ENCODE results near the gene AMFR.
"Not testable (repeated sequence)": the region's sequence is repeated elsewhere in the genome, so short reads cannot be mapped to it uniquely, and the experiment has no call there.

Gene AMFR

GRCh38 chr16:56424404-56424764 lies 961 bp downstream of the AMFR start:
- no peak for DNase-seq (ENCODE audit: low read depth in 2 of 2)

DNA sequence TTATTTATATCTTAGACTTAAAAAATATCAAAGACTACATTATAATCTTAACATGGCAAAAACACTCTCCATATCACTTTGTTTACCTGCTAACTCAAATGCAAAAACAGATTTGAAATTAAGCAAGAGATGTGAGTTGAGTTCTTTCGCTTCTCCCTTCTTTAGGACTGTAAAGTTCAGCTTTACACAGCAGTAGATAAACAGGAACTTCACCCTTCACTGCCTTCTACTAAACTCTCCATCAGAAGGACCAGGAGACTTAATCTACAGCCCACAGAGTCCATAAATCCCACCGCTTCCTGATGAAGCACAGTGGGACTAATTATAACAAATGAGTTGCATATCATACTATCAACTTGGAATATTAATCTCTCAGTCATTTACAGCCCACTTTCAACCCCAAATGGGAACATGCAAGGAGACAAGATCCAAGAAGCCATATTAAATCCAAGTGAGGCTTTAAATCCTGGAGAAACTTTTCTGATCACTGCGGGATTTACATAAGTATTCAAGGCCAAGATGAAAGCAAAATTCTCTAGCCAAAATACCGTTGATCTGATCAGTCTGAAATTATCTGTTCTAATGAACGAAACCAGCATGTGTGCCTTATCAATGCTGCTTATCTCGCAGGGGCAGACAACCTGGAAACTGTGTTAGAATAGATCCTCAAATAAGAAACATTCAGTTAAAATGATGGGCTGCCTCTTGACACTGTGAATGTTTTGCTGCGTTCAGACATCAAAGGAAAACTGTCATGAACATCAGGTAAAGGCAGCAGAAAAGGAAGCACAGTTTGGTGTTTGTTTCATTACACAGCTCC lies 1.6 kb downstream of the AMFR start:
- no peak for DNase-seq (ENCODE audit: low read depth in 2 of 2)

DNA sequence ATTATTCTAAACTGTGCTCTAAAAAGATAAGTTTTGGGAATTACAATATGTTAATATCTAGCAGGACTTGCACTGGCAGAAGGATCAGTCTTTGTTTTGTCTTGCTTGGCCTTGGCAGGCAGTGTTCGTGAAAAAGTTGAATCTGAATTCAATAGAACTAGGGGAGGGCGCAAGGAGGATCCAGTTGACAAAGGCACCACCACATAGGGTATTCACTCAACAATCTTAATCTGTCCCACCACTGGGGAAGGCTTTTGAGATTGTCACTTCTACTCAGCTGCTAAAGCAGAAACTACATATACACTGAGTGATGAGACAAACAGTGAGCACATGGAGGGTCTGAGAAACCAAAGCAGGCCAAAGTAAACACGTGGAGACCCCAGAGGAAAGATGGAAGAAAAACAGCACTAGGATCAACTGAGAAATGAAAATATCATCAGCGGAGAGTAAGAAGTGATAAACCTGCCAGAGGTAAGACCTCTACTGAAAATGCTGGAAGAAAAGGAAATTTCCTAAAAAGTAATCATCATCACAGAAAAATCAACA lies 2.4 kb downstream of the AMFR start:
- DNase-seq (ENCODE audit: low read depth in 2 of 2), result no peak

- no peak for DNase-seq (ENCODE audit: low read depth in 2 of 2)
Measured at GRCh38 chr16:56421976-56422669, 3.2 kb downstream of the AMFR start.

- DNase-seq (ENCODE audit: low read depth in 2 of 2), result no peak
Measured at GRCh38 chr16:56421313-56421712, 4.0 kb downstream of the AMFR start.

- no peak for DNase-seq (ENCODE audit: low read depth in 2 of 2)
Measured at GRCh38 chr16:56420613-56421012, 4.7 kb downstream of the AMFR start.

GRCh38 chr16:56419740-56420548 lies 5.4 kb downstream of the AMFR start:
- DNase-seq (ENCODE audit: low read depth in 2 of 2), result no peak

- no peak for DNase-seq (ENCODE audit: low read depth in 2 of 2)
Measured at GRCh38 chr16:56417138-56417537, 8.2 kb downstream of the AMFR start.

DNA sequence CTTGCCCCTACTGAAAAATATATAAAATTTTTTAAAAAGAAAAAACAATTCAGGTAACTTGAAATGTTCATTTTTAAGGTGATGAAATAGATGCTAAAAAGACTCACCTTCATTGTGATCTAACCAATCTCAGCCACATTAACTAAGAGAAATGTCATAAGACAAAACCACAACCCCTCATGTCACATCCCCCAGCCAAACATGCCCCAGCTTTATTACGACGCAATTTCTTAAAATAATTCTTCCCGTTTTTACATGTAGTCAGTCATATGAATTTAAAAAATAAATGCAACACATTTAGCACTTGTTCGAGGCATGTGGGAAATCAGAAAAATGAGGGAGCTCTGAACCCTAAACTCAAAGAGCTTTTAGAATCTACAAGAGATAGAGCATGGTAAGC lies 9.5 kb downstream of the AMFR start:
- DNase-seq (ENCODE audit: low read depth in 2 of 2), result no peak

- no peak for DNase-seq (ENCODE audit: low read depth in 2 of 2)
Measured at GRCh38 chr16:56414366-56414765, 11.0 kb downstream of the AMFR start.

DNA sequence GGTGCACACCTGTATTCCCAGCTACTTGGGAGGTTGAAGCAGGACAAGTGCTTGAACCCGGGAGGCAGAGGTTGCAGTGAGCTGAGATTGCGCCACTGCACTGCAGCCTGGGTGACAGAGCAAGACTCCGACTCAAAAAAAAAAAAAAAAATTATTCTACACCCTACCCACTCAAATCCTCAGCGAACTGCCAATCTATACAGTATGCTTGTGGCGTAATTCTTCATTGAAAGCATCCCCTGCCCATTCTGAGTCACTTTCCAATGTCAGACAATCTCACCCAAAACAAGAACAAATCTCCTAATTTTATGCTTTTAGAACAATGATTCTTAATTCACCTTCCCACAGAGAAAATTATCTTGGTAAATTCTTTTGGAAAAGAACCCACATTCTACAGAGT lies 12.0 kb downstream of the AMFR start:
- no peak for DNase-seq (ENCODE audit: low read depth in 2 of 2)

DNA sequence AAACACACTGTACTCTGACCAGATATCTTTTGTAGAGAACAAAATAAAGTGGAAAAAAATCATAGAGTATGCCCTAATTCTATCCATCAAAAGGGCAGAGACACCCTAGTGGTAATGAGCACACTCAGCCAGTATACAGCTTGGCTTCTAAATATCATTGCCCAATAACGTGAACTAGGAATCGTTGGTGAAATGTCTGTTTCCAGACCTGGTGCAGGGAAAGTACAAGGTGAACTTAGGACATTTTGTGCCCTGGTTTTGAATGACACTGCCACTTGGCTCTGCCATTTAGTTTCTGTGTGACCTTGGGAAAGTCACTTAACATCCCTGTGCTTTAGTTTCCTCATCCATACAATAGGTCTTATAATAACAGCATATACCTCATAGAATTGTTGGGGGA lies 13.7 kb downstream of the AMFR start:
- DNase-seq (ENCODE audit: low read depth in 2 of 2), result no peak

DNA sequence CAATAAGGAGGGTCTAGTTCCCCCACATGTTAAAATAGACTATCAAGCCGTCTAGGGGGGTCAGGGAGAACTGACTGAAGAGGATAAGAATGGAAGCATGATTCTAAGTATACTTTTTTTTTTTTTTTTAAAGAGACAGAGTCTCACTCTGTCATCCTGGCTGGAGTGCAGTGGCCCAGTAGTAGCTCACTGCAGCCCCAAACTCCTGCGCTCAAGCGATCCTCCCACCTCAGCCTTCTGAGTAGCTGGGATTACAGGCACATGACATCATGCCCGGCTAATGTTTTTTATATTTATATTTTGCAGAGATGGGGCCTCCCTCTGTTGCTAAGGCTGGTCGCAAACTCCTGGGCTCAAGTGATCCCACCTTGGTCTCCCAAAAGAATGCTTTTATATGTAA lies 14.2 kb downstream of the AMFR start:
- no peak for DNase-seq (ENCODE audit: low read depth in 2 of 2)

GRCh38 chr16:56409195-56409594 lies 16.1 kb downstream of the AMFR start:
- DNase-seq (ENCODE audit: low read depth in 2 of 2), result no peak

- DNase-seq (ENCODE audit: low read depth in 2 of 2), result no peak
Measured at GRCh38 chr16:56408379-56409098, 16.8 kb downstream of the AMFR start.

DNA sequence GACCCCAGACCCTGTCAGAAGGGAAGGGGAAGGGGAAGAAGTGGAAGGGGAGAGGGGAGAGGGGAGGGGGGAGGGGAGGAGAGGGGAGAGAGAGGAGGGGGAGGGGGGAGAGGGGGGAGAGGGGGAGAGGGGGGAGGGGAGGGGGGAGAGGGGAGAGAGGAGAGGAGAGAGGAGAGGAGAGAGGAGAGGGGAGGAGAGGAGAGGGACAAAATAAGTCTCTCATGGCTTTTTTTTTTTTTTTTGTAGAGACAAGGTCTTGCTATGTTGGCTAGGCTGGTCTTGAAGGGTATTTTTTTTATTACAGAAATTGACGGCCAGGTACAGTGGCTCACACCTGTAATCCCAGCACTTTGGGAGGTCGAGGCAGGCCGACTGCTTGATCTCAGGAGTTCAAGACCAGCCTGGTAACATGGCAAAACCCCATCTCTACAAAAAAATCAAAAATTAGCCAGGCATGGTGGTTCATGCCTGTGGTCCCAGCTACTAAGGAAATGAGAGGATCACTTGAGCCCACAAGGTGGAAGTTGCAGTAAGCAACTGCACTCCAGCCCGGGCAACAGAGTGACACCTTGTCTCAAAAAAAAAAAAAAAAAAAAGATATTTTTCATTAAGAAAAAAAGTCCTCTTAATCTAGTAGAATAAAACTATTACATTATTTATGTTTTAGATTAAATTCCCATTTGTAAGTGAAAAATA lies 19.2 kb downstream of the AMFR start:
- no peak for DNase-seq (ENCODE audit: low read depth in 2 of 2)

DNA sequence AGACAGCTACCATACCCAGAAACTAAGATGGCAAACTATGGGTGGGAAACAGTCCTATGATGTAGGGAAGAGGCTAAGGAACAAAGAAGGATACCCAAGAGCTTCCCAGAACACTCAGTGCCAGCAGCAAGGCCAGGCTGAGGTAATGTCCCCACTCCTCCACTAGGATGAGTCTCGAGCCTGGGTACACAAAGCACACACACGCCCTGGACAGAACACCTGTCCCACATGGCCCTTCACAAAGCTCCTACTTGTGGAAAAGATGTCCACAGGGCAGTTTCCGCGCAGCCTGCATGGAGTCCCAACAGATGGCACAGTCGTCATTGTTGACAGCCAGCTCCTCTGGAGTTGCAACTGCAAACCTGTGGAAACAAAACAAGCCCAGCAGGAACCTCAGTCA lies 23.9 kb downstream of the AMFR start:
- DNase-seq (ENCODE audit: low read depth in 2 of 2), result no peak

DNA sequence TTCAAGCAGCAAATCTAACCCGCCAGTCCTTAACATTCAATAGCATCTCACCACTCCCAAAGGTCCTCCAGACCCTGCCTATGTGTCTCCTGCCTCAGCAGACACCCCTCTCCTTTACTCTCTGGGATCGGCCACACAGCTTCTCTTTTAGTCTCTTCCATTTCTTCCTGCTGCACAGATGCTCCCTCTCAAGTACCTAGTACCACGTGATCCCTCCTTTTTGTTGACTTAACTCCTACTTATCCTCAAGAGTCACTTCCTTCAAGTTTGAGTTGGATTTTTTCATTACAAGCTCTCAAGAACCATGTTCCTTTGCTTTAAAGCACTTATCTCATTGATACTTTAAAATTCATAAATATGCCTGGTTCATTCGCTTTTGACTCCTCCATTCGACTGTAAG lies 24.9 kb downstream of the AMFR start:
- DNase-seq (ENCODE audit: low read depth in 2 of 2), result no peak

DNA sequence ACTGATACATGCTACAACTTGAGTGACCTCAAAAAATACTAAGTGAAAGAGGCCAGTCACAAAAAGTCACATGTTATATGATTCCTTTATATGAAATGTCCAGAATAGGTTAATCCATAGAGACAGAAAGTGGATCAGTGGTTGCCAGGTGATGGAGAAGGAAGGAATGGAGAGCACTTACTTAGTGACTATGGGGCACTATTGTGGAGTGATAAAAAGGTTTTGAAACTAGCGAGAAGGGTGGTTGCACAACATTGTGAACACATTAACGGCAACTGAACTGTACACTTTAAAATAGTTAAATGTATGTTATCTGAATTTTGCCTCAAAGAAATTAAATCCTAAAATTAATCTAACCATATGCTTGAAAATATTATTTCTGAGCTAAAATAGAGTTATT lies 25.9 kb downstream of the AMFR start:
- no peak for DNase-seq (ENCODE audit: low read depth in 2 of 2)

DNA sequence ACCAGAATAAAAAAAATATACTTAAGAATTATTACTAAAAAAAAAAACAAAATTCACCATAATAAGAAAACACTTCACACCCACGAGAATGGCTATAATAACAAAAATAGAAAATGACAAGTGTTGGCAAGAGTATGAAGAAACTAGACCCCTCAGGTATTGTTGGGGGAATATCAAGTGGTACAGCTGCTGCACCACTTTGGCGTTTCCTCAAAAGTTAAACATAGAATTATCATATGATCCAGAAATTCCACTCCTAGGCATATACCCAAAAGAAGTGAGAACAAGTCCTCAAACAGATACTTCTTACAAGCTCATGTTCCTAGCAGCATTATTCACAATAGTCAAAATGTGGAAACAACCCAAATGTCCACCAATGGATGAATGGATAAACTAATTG lies 26.3 kb downstream of the AMFR start:
- DNase-seq (ENCODE audit: low read depth in 2 of 2), result no peak

DNA sequence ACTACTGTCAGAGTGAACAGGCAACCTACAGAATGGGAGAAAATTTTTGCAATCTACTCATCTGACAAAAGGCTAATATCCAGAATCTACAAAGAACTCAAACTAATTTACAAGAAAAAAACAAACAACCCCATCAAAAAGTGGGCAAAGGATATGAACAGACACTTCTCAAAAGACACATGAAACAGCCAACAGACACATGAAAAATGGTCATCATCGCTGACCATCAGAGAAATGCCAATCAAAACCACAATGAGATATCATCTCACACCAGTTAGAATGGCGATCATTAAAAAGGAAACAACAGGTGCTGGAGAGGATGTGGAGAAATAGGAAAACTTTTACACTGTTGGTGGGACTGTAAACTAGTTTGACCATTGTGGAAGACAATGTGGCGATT lies 28.6 kb downstream of the AMFR start:
- DNase-seq (ENCODE audit: low read depth in 2 of 2), result not testable (repeated sequence)
